Fibroblast of the aortic adventitia (primary cell): ENCODE results near the gene NUBP2. TPM values are rescaled to one million over a fixed set of nuclear protein-coding genes. Genes with fewer than 3 reads are reported as not detected.

Experiments
- DNase-seq: peaks from one replicate; pipeline ENCODE4 v3.0.0-alpha.2; 2010; ENCODE audit warnings: low read depth
- H3K4me3 ChIP-seq: 2 replicates; pipeline ENCODE4 v1.5.1; 2011; ENCODE audit warnings: low read depth, mild to moderate bottlenecking, control low read depth, low read length, moderate library complexity
- CTCF ChIP-seq: IDR thresholded peaks from 2 replicates; pipeline ENCODE4 v1.5.1; 2011; ENCODE audit warnings: mild to moderate bottlenecking, low read length, control low read depth, inconsistent platforms; ENCODE audit not compliant: insufficient read depth
- total RNA-seq: library from RNA; depleted of rRNA; stranded (reverse); fragments of >200 nt; gene quantifications from 2 replicates; pipeline ENCODE4 v1.2.3, GENCODE V29; 2012; ENCODE audit warnings: low replicate concordance

NUBP2 gene
- total RNA-seq, 1 donor = 44.6 TPM

- no peak overlapping the region for H3K4me3 ChIP-seq
- no peak for TF ChIP-seq CTCF
- DNase-seq = no peak
These were observed 13.9 kb upstream of the NUBP2 start for GRCh38 chr16:1768767-1769401.

GRCh38 chr16:1769402-1770300 lies 13.1 kb upstream of the NUBP2 start:
- TF ChIP-seq CTCF = no peak
- no peak overlapping the region for H3K4me3 ChIP-seq

GRCh38 chr16:1770328-1771187 lies 12.2 kb upstream of the NUBP2 start:
- H3K4me3 ChIP-seq = peak overlapping the region; percentile 84
- peak; percentile 58 for DNase-seq
- TF ChIP-seq CTCF = no peak

More at GRCh38 chr16:1769402-1770300, 13.1 kb upstream of the NUBP2 start:
- no peak for DNase-seq

- H3K4me3 ChIP-seq = peak within 1 kb of the TSS; percentile 84
- DNase-seq = peak; percentile 50
- TF ChIP-seq CTCF = no peak
These were observed 11.4 kb upstream of the NUBP2 start, which contains the start of gene NME3 for GRCh38 chr16:1771188-1771863. NME3 (minus strand) TSS chr16:1771543; CDS start chr16:1771534, 9 bp downstream.

DNA sequence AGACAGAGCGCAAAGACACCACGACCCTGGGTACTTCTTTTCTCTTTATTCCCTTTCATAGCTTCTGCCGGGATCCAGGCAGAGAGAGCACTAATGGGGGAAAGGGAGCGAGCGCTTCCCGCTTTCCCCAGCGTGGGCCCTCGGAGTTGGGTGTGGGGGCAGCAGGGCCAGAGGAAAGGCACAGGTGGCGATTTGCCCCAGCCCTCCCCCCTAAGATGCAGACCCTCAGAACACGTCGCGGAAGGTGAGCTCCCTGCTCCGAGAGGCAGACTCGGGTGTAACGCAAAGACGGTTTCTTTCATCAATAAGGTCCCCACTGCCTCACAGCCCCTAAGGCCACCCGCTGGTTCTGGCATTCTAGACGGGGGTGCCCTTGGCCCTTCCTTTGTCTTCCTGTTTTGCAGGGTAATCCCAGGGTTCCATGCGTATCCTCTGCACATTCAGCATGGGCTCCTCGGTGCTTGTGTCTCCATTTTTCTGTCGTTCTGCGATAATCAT lies 10.8 kb upstream of the NUBP2 start:
- DNase-seq = no peak
- H3K4me3 ChIP-seq = peak overlapping the region; percentile 84
- TF ChIP-seq CTCF = no peak
